IMR-90 (cell line): Measurements from ENCODE around the gene URI1. TPM values are rescaled to one million over a fixed set of nuclear protein-coding genes. Genes with fewer than 3 reads are reported as not detected.
A peak's percentile ranks its signal among the peaks of the same experiment; 100 is the strongest.

ENCODE experiments used
- ATAC-seq: fragments of 200-7000 bp; cut with Tn5 transposase; 2 replicates; pipeline ENCODE4 v1.9.1; 2020; ENCODE audit warnings: low read depth, mild to moderate bottlenecking, moderate library complexity
- BruUV-seq: library from RNA; stranded (reverse); fragments of 400-500 nt; replicated peaks from 2 replicates; lab custom pipeline; 2021; lab: Mats Ljungman, UMichigan
- CTCF ChIA-PET: fragments of 300-600 bp; formaldehyde crosslinking; extraction: SDS; loops from one replicate; lab custom pipeline; 2021; ENCODE audit warnings: antibody characterized with exemption; lab: Yijun Ruan, JAX
- POLR2A ChIA-PET: fragments of 300-600 bp; sonication (Branson Sonifier 250); formaldehyde crosslinking; loops from one replicate; lab custom pipeline; 2022; ENCODE audit warnings: antibody characterized with exemption; ENCODE audit not compliant: unreplicated experiment; lab: Charles Lee
- DNase-seq: peaks from one replicate; pipeline ENCODE4 v3.0.0; 2013
- H2AFZ ChIP-seq: replicated peaks from 2 replicates; pipeline ENCODE3; 2013; ENCODE audit warnings: low read length, mild to moderate bottlenecking; ENCODE audit not compliant: poor library complexity
- H2AK5ac ChIP-seq: 2 replicates; pipeline ENCODE4 v1.6.1; 2013; ENCODE audit warnings: low read depth, low read length, inconsistent platforms
- H2AK9ac ChIP-seq: replicated peaks from 2 replicates; pipeline ENCODE3; 2013; ENCODE audit warnings: mild to moderate bottlenecking, low read depth, low read length, moderate library complexity; ENCODE audit not compliant: poor library complexity
- H2BK120ac ChIP-seq: 2 replicates; pipeline ENCODE4 v1.6.1; 2013; ENCODE audit warnings: low read depth, low read length, inconsistent platforms
- H2BK15ac ChIP-seq: 3 replicates; pipeline ENCODE4 v1.6.1; 2013; ENCODE audit warnings: low read depth, low read length, inconsistent platforms
- H2BK20ac ChIP-seq: 2 replicates; pipeline ENCODE4 v1.6.1; 2013; ENCODE audit warnings: low read depth, mild to moderate bottlenecking, inconsistent platforms, low read length, moderate library complexity
- H2BK5ac ChIP-seq: 2 replicates; pipeline ENCODE4 v1.6.1; 2013; ENCODE audit warnings: mild to moderate bottlenecking, low read depth, low read length, inconsistent platforms; ENCODE audit not compliant: poor library complexity, severe bottlenecking
- H3K14ac ChIP-seq: replicated peaks from 2 replicates; pipeline ENCODE4 v1.6.1; 2013; ENCODE audit warnings: low read depth, low read length, inconsistent platforms
- H3K18ac ChIP-seq: 2 replicates; pipeline ENCODE4 v1.6.1; 2013; ENCODE audit warnings: low read depth, low read length, control low read depth
- H3K23ac ChIP-seq: 2 replicates; pipeline ENCODE4 v1.6.1; 2013; ENCODE audit warnings: low read depth, low read length, inconsistent platforms
- H3K27ac ChIP-seq: 2 replicates; pipeline ENCODE4 v1.5.1; 2013; ENCODE audit warnings: mild to moderate bottlenecking, control low read depth, low read length; ENCODE audit not compliant: insufficient read depth
- H3K27me3 ChIP-seq: 2 replicates; pipeline ENCODE4 v1.6.1; 2013; ENCODE audit warnings: low read length; ENCODE audit not compliant: control insufficient read depth, insufficient read depth
- H3K36me3 ChIP-seq: 2 replicates; pipeline ENCODE4 v1.6.1; 2013; ENCODE audit warnings: low read length, mixed read lengths; ENCODE audit not compliant: control insufficient read depth, insufficient read depth
- H3K4ac ChIP-seq: 2 replicates; pipeline ENCODE4 v1.6.1; 2013; ENCODE audit warnings: low read depth, low read length, inconsistent platforms
- H3K4me1 ChIP-seq: 2 replicates; pipeline ENCODE4 v1.6.1; 2013; ENCODE audit warnings: low read length, mixed read lengths; ENCODE audit not compliant: control insufficient read depth, insufficient read depth
- H3K4me2 ChIP-seq: 2 replicates; pipeline ENCODE4 v1.6.1; 2013; ENCODE audit warnings: low read depth, mild to moderate bottlenecking, control low read depth, low read length, moderate library complexity
- H3K4me3 ChIP-seq: 2 replicates; pipeline ENCODE4 v1.5.1; 2013; ENCODE audit warnings: low read depth, mild to moderate bottlenecking, control low read depth, low read length, moderate library complexity; ENCODE audit not compliant: insufficient read depth
- H3K56ac ChIP-seq: 2 replicates; pipeline ENCODE4 v1.6.1; 2013; ENCODE audit warnings: low read length, inconsistent platforms; ENCODE audit not compliant: insufficient read depth; ENCODE audit errors: extremely low read depth
- H3K79me1 ChIP-seq, 2 experiments: 2 replicates each; pipeline ENCODE4 v1.6.1; 2013; ENCODE audit warnings: low read length in 2 of 2, inconsistent platforms in 1 of 2, low read depth in 1 of 2
- H3K9ac ChIP-seq: 2 replicates; pipeline ENCODE4 v1.6.1; 2013; ENCODE audit warnings: low read depth, low read length, control low read depth
- H3K9me1 ChIP-seq: 2 replicates; pipeline ENCODE4 v1.6.1; 2013; ENCODE audit warnings: low read length, inconsistent platforms; ENCODE audit not compliant: insufficient read depth
- H3K9me3 ChIP-seq: 2 replicates; pipeline ENCODE4 v1.6.1; 2013; ENCODE audit warnings: low read length; ENCODE audit not compliant: control insufficient read depth, insufficient read depth
- H4K20me1 ChIP-seq: 2 replicates; pipeline ENCODE4 v1.6.1; 2013; ENCODE audit warnings: low read length, inconsistent platforms; ENCODE audit not compliant: insufficient read depth
- H4K5ac ChIP-seq: 2 replicates; pipeline ENCODE4 v1.6.1; 2013; ENCODE audit warnings: mild to moderate bottlenecking, low read depth, low read length, control low read depth
- H4K8ac ChIP-seq, 2 experiments: 2 replicates each; pipeline ENCODE4 v1.6.1; 2013; ENCODE audit warnings: low read depth in 2 of 2, low read length in 2 of 2, control low read depth in 1 of 2, inconsistent platforms in 1 of 2
- H4K91ac ChIP-seq: 2 replicates; pipeline ENCODE4 v1.6.1; 2013; ENCODE audit warnings: low read depth, low read length, inconsistent platforms; ENCODE audit not compliant: insufficient read depth
- BHLHE40 ChIP-seq: fragments of 150-350 bp; IDR thresholded peaks from 2 replicates; pipeline ENCODE4 v1.6.1; 2016; ENCODE audit warnings: mild to moderate bottlenecking, low read depth, low read length
- CHD1 ChIP-seq: IDR thresholded peaks from 2 replicates; pipeline ENCODE4 v1.6.1; 2012; ENCODE audit warnings: low read depth, low read length, improper control_type of control experiment
- FOS ChIP-seq: fragments of 150-350 bp; IDR thresholded peaks from 2 replicates; pipeline ENCODE4 v1.6.1; 2016; ENCODE audit warnings: low read depth, low read length
- MAFK ChIP-seq: IDR thresholded peaks from 2 replicates; pipeline ENCODE4 v1.6.1; 2012; ENCODE audit warnings: low read depth, low read length, improper control_type of control experiment
- MAZ ChIP-seq: IDR thresholded peaks from 2 replicates; pipeline ENCODE4 v1.6.1; 2012; ENCODE audit warnings: low read depth, mild to moderate bottlenecking, low read length, improper control_type of control experiment, moderate library complexity, borderline replicate concordance
- MXI1 ChIP-seq: IDR thresholded peaks from 2 replicates; pipeline ENCODE4 v1.6.1; 2012; ENCODE audit warnings: low read depth, mild to moderate bottlenecking, low read length, moderate library complexity, borderline replicate concordance
- NFE2L2 ChIP-seq: fragments of 150-350 bp; IDR thresholded peaks from 2 replicates; pipeline ENCODE4 v1.6.1; 2016; ENCODE audit warnings: low read depth, mild to moderate bottlenecking, low read length
- POLR2A ChIP-seq: IDR thresholded peaks from 2 replicates; pipeline ENCODE4 v1.6.1; 2012; ENCODE audit warnings: mild to moderate bottlenecking, low read depth, low read length
- RAD21 ChIP-seq: IDR thresholded peaks from 2 replicates; pipeline ENCODE4 v1.6.1; 2012; ENCODE audit warnings: low read length, improper control_type of control experiment
- RCOR1 ChIP-seq: IDR thresholded peaks from 2 replicates; pipeline ENCODE4 v1.6.1; 2012; ENCODE audit warnings: mild to moderate bottlenecking, low read length, improper control_type of control experiment; ENCODE audit not compliant: insufficient replicate concordance
- RFX5 ChIP-seq: IDR thresholded peaks from 2 replicates; pipeline ENCODE4 v1.8.0; 2012; ENCODE audit warnings: low read depth, mild to moderate bottlenecking, low read length, moderate library complexity
- SMC3 ChIP-seq: fragments of 150-350 bp; IDR thresholded peaks from 2 replicates; pipeline ENCODE4 v1.6.1; 2016; ENCODE audit warnings: low read depth, mild to moderate bottlenecking, antibody characterized with exemption, low read length, moderate library complexity
- WGBS, 2 experiments: methylation state at CpG; one replicate each; pipeline versions ENCODE4 v1.1.5 to v1.1.7; 2013; ENCODE audit warnings: missing lambda C conversion rate in 2 of 2; ENCODE audit not compliant: insufficient read length in 1 of 2; ENCODE audit errors: extremely low coverage in 2 of 2; 5-methylcytosine and 5-hydroxymethylcytosine counted together
- dilution Hi-C: fragments of 300-500 bp; cut with HindIII; formaldehyde crosslinking; loops from one replicate; pipeline ENCODE4 v1.14.3; 2018; ENCODE audit warnings: low sequenced_read_pairs; ENCODE audit not compliant: unreplicated experiment
- in situ Hi-C: fragments of 300-500 bp; cut with MboI; formaldehyde crosslinking; loops from 3 replicates; pipeline ENCODE4 v1.14.3; 2019; ENCODE audit warnings: low sequenced_read_pairs, inconsistent platforms, mixed read lengths
- intact Hi-C: fragments of 100-400 bp; cut with micrococcal nuclease; formaldehyde crosslinking; loops from 2 replicates; pipeline ENCODE4 v1.10.0; 2022
- polyA plus RNA-seq, 3 experiments: library from polyadenylated mRNA; depleted of rRNA; stranded (reverse); fragments of >200 nt; gene quantifications; 2 replicates each; pipeline ENCODE4 v1.2.3, GENCODE V29; 2012; ENCODE audit warnings: low replicate concordance in 1 of 3
- total RNA-seq: library from RNA; depleted of rRNA; stranded (reverse); fragments of >200 nt; gene quantifications from 2 replicates; pipeline ENCODE4 v1.2.3, GENCODE V29; 2012
- TF ChIP-seq, protein P1 (sequence below): conservative IDR thresholded peaks from 2 replicates; pipeline ENCODE4 v1.5.1; 2012; ENCODE audit warnings: mild to moderate bottlenecking, low read depth, low read length, improper control_type of control experiment
- TF ChIP-seq, protein P2 (sequence below): fragments of 150-350 bp; IDR thresholded peaks from 2 replicates; pipeline ENCODE4 v1.6.1; 2016; ENCODE audit warnings: low read depth, mild to moderate bottlenecking, low read length, moderate library complexity, borderline replicate concordance
- TF ChIP-seq, protein P3 (sequence below): fragments of 150-350 bp; IDR thresholded peaks from 2 replicates; pipeline ENCODE4 v1.6.1; 2017; ENCODE audit warnings: mild to moderate bottlenecking, antibody characterized with exemption, low read length, low read depth

Gene URI1
- total and polyA plus RNA-seq, 2 of the 4 experiments (the other 2 are of a cell fraction), result 43.2 to 45.3 TPM

DNA sequence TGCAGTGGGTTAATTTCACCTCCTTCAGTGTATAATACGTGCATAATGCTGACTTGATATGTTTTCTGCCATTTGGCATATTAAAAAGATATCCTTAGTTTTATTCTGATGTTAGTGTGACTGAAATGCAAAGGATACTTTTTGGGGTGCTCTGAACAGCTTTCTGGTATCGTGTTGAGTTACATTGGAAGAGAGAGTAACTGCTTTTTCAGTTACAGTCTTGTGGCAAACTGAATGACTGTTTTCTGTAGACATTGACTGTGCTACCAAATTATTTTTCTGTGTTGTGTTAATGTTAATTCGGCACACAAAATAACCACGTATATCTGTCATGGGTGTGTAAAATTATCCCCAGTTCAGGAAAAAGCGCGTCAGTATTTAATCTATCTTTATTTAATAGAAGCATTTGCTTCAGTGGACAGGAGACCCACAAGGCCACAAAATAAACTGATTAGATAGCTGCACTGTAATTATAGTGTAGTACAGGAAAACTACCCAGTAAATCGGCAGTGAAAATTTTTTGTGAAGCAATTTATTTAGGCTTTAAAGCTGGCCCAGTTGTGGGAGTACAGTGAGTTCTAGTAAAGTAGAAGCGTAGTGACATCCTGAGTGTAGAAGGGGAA is 2.5 kb downstream of the URI1 start:
- Histone ChIP-seq H3K9ac (0 out of 2 replicates have a peak overlapping the region, but pooled peaks have one; percentile 39), H3K14ac (no peak overlapping the region), H3K9me1 (peaks cover 7% of the 10 kb centered on the region; the same call in 1 of the 2 replicates), H3K4ac (no peak overlapping the region), H4K8ac (no peak overlapping the region), H2AK5ac (no peak overlapping the region), H2BK20ac (no peak overlapping the region), H2BK5ac (peak overlapping the region; percentile 49), H3K18ac (no peak overlapping the region; the same call in 1 of the 2 replicates), H3K4me2 (peak overlapping the region; percentile 84), H3K27me3 (no peaks in the 10 kb centered on the region), H2BK120ac (no peak overlapping the region), H4K20me1 (peaks cover 37% of the 10 kb centered on the region), H3K23ac (no peak overlapping the region), H2BK15ac (no peak overlapping the region), H3K4me1 (peaks cover 8% of the 10 kb centered on the region), H4K5ac (no peak overlapping the region), H3K9me3 (no peaks in the 10 kb centered on the region), H3K4me3 (no peak overlapping the region; the same call in 1 of the 2 replicates), H3K79me1 (peaks cover 11 to 40% of the 10 kb centered on the region in 2 experiments; a peak in 3 of 4 replicates), H4K91ac (no peak overlapping the region), H3K56ac (no peak overlapping the region), H3K36me3 (no peaks in the 10 kb centered on the region), H2AFZ (no peak overlapping the region), H2AK9ac (no peak overlapping the region), H3K27ac (no peak overlapping the region)
- in situ Hi-C loops, result no loop called here
- WGBS, 2 experiments, result no CpG with 5 or more reads among the region's 8 CpGs
- BruUV-seq, result TSS peak; percentile 19
- POLR2A ChIA-PET, result no interaction called here
- dilution Hi-C loops, result no loop called here
- DNase-seq (no peak), ATAC-seq (no peak)
- intact Hi-C loops, result loop anchor here (10.0 kb wide), 1 partner anchor 280 kb away; no protein-coding TSS in a partner anchor
- CTCF ChIA-PET, result interaction anchor here (2.6 kb wide), 1 partner anchor 23 kb away, joined by 8 read pairs; no protein-coding TSS in a partner anchor
- TF ChIP-seq FOS (no peak), MAFK (no peak), CHD1 (no peak), MXI1 (no peak), NFE2L2 (no peak), RFX5 (no peak), SMC3 (no peak), POLR2A (no peak), RCOR1 (no peak), BHLHE40 (no peak), MAZ (no peak), RAD21 (no peak)
- TF ChIP-seq, protein P1, sequence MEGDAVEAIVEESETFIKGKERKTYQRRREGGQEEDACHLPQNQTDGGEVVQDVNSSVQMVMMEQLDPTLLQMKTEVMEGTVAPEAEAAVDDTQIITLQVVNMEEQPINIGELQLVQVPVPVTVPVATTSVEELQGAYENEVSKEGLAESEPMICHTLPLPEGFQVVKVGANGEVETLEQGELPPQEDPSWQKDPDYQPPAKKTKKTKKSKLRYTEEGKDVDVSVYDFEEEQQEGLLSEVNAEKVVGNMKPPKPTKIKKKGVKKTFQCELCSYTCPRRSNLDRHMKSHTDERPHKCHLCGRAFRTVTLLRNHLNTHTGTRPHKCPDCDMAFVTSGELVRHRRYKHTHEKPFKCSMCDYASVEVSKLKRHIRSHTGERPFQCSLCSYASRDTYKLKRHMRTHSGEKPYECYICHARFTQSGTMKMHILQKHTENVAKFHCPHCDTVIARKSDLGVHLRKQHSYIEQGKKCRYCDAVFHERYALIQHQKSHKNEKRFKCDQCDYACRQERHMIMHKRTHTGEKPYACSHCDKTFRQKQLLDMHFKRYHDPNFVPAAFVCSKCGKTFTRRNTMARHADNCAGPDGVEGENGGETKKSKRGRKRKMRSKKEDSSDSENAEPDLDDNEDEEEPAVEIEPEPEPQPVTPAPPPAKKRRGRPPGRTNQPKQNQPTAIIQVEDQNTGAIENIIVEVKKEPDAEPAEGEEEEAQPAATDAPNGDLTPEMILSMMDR, result no peak
- TF ChIP-seq, protein P2, sequence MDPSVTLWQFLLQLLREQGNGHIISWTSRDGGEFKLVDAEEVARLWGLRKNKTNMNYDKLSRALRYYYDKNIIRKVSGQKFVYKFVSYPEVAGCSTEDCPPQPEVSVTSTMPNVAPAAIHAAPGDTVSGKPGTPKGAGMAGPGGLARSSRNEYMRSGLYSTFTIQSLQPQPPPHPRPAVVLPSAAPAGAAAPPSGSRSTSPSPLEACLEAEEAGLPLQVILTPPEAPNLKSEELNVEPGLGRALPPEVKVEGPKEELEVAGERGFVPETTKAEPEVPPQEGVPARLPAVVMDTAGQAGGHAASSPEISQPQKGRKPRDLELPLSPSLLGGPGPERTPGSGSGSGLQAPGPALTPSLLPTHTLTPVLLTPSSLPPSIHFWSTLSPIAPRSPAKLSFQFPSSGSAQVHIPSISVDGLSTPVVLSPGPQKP, result no peak
- TF ChIP-seq, protein P3, sequence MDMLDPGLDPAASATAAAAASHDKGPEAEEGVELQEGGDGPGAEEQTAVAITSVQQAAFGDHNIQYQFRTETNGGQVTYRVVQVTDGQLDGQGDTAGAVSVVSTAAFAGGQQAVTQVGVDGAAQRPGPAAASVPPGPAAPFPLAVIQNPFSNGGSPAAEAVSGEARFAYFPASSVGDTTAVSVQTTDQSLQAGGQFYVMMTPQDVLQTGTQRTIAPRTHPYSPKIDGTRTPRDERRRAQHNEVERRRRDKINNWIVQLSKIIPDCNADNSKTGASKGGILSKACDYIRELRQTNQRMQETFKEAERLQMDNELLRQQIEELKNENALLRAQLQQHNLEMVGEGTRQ, result no peak
